ENCODE data around the gene USP13.

GRCh38 chr3:179703816-179704215 is 51.0 kb downstream of the USP13 start:
- TF ChIP-seq, protein P1, sequence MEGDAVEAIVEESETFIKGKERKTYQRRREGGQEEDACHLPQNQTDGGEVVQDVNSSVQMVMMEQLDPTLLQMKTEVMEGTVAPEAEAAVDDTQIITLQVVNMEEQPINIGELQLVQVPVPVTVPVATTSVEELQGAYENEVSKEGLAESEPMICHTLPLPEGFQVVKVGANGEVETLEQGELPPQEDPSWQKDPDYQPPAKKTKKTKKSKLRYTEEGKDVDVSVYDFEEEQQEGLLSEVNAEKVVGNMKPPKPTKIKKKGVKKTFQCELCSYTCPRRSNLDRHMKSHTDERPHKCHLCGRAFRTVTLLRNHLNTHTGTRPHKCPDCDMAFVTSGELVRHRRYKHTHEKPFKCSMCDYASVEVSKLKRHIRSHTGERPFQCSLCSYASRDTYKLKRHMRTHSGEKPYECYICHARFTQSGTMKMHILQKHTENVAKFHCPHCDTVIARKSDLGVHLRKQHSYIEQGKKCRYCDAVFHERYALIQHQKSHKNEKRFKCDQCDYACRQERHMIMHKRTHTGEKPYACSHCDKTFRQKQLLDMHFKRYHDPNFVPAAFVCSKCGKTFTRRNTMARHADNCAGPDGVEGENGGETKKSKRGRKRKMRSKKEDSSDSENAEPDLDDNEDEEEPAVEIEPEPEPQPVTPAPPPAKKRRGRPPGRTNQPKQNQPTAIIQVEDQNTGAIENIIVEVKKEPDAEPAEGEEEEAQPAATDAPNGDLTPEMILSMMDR (conservative IDR thresholded peaks at IDR 0.05; ENCODE audit: low read length), result no peak
- TF ChIP-seq EZH2phosphoT487 (IDR thresholded peaks at IDR 0.05; ENCODE audit: borderline replicate concordance), result no peak
